GM12892 (cell line): ENCODE data around the gene TEDC2.
A peak's percentile ranks its signal among the peaks of the same experiment; 100 is the strongest.

Source experiments
- DNase-seq: peaks from one replicate; pipeline ENCODE4 v3.0.0; 2011; ENCODE audit not compliant: insufficient read length
- FAIRE-seq: peaks from 2 replicates; lab custom pipeline; 2011; peaks lifted over from hg19 to GRCh38; lab: Jason Lieb, UNC
- POLR2A ChIP-seq: IDR thresholded peaks from 2 replicates; pipeline ENCODE4 v1.6.1; 2011; ENCODE audit warnings: low read depth, low read length, control low read depth
- POLR2AphosphoS5 ChIP-seq: IDR thresholded peaks from 2 replicates; pipeline ENCODE4 v1.6.1; 2011; ENCODE audit warnings: low read depth, low read length, control low read depth
- TAF1 ChIP-seq: IDR thresholded peaks from 2 replicates; pipeline ENCODE4 v1.6.1; 2011; ENCODE audit warnings: low read depth, mild to moderate bottlenecking, control low read depth, low read length, borderline replicate concordance

TEDC2 gene

DNA sequence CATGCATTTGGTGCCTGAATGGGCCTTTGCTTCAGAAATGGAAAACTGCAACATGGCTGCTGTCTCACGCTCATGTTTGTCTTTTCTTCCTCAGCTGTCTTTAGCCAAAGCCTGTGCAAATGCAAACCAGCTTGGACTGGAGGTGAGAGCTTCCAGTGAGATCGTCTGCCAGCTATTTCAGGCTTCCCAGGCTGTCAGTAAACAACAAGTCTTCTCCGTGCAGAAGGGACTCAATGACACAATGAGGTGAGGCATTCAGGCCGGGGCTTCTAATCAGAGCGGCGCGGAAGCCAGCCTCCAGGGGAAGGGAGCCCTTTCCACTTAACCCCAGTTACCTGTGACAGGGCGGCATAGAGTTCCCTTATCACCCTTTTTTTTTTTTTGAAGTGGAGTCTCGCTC, 16.4 kb upstream of the TEDC2 start:
- FAIRE-seq (no peak), DNase-seq (no peak)
- TF ChIP-seq POLR2A: no peak
- no peak for TF ChIP-seq TAF1
- no peak for TF ChIP-seq POLR2AphosphoS5

DNA sequence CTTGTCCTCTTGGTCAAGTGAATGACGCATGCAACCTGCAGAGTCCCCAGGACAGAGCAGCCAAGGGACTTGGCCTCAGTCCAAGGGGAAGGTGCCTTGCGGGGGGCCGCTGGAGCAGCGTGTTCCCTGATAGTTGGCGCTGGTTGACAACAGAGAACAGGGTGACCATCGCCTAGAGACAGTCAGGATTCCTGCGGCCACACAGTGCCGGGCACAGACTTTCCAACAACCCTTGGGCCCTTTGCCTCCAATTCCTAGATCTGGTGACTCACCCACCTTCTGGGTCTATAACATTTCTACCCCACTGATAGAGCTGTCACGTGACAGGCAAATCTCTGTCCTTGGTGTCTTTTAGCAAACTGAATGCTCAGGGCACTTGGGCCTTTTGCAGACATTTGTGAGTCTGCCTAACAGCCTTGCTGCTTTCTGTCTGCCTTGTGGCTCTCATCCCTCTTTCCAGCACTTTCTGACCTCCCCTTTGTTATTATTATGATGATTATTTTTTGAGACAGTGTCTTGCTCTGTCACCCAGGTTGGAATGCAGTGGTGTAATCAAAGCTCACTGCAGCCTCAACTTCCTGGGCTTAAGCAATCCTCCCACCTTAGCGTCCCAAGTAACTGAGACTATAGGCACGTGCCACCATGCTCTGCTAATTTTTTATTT, 11.9 kb upstream of the TEDC2 start:
- no peak for DNase-seq

DNA sequence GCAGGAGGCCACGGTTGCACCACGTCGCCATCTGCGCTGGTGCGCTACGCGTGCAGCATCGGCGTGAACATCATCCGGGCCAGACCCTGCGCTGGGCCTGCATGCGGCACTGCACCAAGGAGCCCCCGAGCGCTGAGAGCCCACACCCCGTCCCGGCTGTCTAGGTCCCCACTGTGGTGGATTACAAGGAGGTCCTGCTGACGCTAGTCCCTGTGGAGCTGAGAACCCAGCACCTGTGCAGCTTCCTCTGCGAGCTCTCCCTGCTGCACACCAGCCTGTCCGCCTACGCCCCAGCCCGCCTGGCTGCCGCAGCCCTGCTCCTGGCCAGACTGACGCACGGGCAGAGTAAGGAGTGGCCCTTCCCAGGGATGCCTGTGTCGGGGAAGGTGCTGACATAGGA, 10.8 kb upstream of the TEDC2 start:
- DNase-seq (no peak), FAIRE-seq (no peak)
- no peak for TF ChIP-seq TAF1
- TF ChIP-seq POLR2A: no peak
- TF ChIP-seq POLR2AphosphoS5: no peak

More for the DNA sequence above, 11.9 kb upstream of the TEDC2 start:
- FAIRE-seq: no peak
- TF ChIP-seq TAF1 (no peak), POLR2AphosphoS5 (no peak), POLR2A (no peak)

DNA sequence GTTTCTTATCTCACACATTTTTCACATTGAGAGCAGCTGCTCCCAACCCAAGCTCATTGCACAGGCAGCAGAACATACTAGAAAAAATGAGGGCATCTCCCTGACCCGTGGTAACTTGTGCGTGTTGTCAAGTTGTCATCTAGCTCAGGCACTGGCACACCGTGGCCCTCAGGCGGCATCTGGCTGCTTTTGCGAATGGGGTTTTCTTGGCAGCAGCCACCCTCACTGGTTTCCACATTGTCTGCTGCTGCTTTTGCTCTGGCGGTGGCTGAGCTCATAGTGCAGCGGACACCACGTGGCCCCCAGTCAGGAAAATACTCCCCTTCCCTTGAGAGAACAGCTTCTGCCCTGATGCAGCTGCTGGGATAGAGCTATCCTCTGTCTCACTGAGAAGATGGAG, 9.4 kb upstream of the TEDC2 start:
- DNase-seq (no peak), FAIRE-seq (no peak)
- no peak for TF ChIP-seq TAF1
- TF ChIP-seq POLR2AphosphoS5: no peak
- no peak for TF ChIP-seq POLR2A

DNA sequence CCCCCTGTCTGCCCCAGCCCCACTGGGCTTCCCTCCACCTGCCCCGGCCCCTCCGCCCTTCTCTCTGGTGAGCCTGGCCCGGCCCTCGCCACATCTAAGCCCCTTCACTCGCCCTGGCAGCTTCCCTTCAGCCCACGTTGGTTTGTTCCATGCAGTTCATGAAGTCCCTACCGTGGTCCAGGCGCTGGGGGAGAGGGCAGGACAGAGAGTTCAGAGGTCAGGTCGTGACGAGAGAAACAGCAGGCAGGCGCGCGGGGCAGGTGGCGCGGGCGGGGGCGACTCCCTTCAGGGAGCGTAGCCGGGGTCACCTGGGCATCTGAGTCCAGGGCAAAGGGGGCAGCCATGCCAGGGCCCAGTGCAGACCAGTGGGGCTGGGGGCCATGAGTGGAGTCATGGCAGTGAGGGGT, 8.9 kb upstream of the TEDC2 start:
- FAIRE-seq (no peak), DNase-seq (no peak)
- TF ChIP-seq POLR2AphosphoS5 (no peak), TAF1 (no peak), POLR2A (no peak)

DNA sequence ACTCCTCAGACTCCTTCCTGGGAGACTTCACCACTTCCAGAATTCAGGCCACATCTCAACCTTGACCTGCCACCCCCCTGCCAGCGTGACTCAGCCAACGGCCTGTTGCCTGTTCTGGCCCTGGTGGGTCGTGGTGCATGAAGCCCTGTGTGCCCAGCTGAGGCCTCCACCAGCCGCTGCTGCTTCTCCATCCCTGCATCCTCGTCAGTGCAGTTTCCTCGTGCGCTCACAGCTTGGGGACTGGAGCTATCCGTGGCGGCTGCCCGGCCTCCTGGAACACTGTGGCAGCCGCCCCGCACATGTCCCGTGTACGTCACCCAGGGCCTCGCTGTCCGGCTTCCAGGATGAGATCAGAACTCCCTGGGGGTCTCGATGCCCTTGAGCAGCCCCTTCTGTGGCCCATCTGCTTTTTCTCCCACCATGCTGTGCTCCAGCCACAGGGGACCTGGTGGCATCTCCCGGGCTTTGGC, 8.0 kb upstream of the TEDC2 start:
- no peak for FAIRE-seq
- TF ChIP-seq TAF1: no peak
- TF ChIP-seq POLR2AphosphoS5: no peak

DNA sequence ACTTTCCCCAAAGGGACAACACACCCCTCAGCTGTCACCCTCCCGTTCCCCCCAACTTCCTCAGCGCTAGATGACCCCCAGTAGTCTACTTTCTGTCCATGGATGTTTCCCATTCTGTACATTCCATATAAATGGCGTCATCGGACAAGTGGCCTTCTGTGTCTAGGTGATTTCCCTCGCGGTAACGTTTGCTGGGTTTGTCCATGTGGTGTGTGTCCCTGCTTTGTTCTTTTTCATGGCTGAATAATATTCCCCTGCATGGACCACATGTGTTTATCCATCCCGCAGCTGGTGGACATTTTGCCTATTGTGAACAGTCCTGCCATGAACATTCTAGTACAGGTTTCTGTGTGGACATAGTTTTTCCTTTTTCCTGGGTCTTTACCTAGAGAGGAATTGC, 7.3 kb upstream of the TEDC2 start:
- FAIRE-seq (no peak), DNase-seq (no peak)
- TF ChIP-seq TAF1 (no peak), POLR2AphosphoS5 (no peak), POLR2A (no peak)

More for the DNA sequence above, 8.0 kb upstream of the TEDC2 start:
- no peak for DNase-seq

DNA sequence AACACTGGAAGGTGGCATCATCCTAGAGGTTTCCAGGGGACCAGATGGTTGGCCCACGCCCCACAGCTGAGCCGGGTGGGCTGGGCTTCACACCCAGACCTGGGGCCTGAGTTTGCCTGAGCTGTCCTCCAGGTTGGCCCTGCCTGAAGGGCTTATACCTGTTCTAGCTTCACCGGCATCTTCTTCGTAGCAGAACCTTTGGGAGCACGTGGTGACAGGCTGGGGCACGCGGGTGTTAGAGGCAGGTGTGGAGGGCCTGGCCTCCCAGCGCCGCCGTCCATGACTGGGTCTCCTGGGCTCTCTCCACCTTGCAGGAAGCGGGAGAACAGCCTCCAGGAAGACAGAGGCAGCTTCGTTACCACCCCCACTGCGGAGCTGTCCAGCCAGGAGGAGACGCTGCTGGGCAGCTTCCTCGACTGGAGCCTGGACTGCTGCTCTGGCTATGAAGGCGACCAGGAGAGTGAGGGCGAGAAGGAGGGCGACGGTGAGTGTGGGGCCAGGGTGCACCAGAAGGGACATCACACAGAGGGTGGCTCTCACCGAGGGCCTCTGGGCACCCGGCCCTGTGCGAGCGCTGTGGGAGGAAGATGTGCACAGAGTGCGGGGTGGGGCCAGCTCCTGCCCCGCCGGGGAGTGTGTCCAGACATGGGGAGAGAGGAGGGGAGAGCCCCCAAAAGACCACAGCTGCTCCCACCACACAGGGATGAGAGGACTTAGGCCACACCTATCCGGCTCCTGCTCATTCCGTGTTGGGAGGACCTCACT, 4.6 kb upstream of the TEDC2 start:
- no peak for TF ChIP-seq TAF1
- no peak for TF ChIP-seq POLR2A
- TF ChIP-seq POLR2AphosphoS5: no peak
- no peak for DNase-seq
- no peak for FAIRE-seq

DNA sequence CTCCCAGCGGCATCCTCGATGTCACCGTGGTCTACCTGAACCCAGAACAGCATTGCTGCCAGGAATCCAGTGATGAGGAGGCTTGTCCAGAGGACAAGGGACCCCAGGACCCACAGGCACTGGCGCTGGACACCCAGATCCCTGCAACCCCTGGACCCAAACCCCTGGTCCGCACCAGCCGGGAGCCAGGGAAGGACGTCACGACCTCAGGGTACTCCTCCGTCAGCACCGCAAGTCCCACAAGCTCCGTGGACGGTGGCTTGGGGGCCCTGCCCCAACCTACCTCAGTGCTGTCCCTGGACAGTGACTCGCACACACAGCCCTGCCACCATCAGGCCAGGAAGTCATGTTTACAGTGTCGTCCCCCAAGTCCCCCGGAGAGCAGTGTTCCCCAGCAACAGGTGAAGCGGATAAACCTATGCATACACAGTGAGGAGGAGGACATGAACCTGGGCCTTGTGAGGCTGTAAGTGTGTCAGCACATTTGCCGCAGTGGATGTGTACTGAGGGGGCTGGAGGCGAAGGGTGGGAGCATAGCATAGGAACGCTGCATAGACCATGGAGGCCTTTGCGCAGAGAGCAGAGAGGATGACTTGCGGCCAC, 3.3 kb upstream of the TEDC2 start:
- no peak for FAIRE-seq
- TF ChIP-seq TAF1 (no peak), POLR2A (no peak), POLR2AphosphoS5 (no peak)
- DNase-seq: no peak

DNA sequence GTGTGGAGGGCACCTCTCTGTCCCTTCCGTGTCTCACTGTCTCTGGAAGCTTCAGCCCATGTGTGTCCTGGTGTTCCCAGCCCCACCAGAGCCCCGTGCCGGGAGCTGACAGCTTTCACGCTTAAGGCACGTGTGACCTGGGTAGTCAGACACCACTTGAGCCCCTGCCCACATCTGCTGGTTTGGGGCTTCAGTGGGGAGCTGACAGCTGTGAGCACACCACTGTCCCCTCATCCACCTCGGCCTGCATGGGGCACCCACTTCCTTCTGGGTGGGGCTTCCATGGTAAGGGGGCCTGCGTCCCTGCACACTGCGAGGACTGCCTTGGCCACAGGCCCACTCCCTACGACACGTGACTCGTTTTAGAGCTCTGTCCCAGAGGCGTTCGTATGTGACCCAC, 2.6 kb upstream of the TEDC2 start:
- DNase-seq (no peak), FAIRE-seq (no peak)
- no peak for TF ChIP-seq POLR2AphosphoS5
- TF ChIP-seq POLR2A: no peak
- TF ChIP-seq TAF1: no peak

DNA sequence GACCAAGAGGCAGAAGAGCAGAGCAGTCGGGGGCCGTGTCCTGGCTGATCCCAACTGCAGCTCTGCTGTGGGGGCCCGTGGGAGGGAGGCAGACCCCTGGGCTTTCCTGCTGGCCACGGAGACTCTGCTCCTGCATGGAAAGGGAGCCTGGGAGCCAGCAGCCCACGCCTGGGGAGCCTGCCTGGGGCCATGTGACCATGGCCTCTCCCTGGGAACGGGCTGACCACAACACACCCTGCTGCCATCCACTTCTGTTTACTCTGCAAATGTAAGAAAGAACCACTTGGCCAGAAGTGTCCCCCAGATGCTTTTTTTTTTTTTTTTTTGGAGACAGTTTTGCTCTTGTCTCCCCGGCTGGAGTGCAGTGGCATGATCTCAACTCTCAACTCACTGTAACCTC, 2.0 kb upstream of the TEDC2 start:
- DNase-seq (no peak), FAIRE-seq (no peak)
- TF ChIP-seq POLR2A (no peak), POLR2AphosphoS5 (no peak), TAF1 (no peak)

DNA sequence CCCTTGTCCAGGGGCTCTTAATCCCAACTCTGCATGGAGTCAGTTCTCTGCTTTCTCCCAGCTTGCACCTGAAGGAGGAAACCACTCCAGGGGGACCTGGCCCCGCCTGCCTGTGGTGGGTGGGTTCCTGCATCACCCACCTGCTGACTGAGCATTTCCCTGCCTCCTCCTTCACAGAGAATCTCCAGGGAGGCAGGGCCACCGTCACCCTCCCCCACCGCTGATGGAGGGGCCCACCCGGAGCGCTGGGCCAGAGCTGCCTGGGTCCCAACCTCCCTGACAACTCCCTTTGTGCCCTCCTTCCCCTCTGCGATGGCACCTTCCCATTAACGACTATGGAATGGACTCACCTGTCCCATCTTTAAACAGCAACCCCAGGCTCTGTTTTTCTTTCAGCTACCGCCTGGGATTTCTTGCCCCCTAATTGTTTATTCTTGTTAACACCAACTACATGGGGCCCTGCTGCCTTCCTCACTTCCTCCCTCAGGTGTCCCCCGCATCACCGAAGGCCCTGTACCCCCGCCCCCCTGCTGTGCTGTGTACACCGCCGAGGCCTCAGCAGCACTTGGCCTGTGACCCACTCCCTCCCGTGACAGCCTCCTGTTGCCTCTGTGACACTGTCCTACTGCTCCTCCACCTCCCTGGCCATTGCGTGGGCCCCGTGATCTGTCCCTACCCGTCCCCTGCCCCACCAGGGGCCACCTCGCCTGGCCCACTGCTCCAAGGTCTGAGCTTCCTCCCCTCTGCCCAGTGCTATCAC, 842 bp upstream of the TEDC2 start:
- DNase-seq: no peak
- TF ChIP-seq POLR2AphosphoS5 (no peak), POLR2A (no peak; the same call in 1 of the 2 replicates), TAF1 (no peak)
- FAIRE-seq: peak; percentile 9
